Fibroblast of villous mesenchyme (primary cell): ENCODE measurements around the gene CPNE8. TPM values are rescaled to one million over a fixed set of nuclear protein-coding genes. Genes with fewer than 3 reads are reported as not detected.

Source experiments
- DNase-seq: peaks from one replicate; pipeline ENCODE4 v3.0.0-alpha.2; 2010; ENCODE audit warnings: low read depth
- H3K4me3 ChIP-seq: 2 replicates; pipeline ENCODE4 v1.5.1; 2011; ENCODE audit warnings: low read depth, mild to moderate bottlenecking, low read length
- CTCF ChIP-seq: IDR thresholded peaks from 2 replicates; pipeline ENCODE4 v1.5.1; 2012; ENCODE audit warnings: low read depth, mild to moderate bottlenecking, low read length; ENCODE audit not compliant: insufficient read depth
- total RNA-seq: library from RNA; depleted of rRNA; stranded (reverse); fragments of >200 nt; gene quantifications from 2 replicates; pipeline ENCODE4 v1.2.3, GENCODE V29; 2012

The CPNE8 gene
- total RNA-seq, 1 donor = 21.2 TPM

GRCh38 chr12:38776647-38777046, 128.7 kb downstream of the CPNE8 start:
- no peak overlapping the region for H3K4me3 ChIP-seq
- no peak for TF ChIP-seq CTCF
- peak; percentile 5 for DNase-seq

- TF ChIP-seq CTCF = no peak
- no peak for DNase-seq
- no peak overlapping the region for H3K4me3 ChIP-seq
Measured at GRCh38 chr12:38775457-38775856, 129.9 kb downstream of the CPNE8 start.

GRCh38 chr12:38772437-38772836, 133.0 kb downstream of the CPNE8 start:
- TF ChIP-seq CTCF = no peak
- H3K4me3 ChIP-seq = no peak overlapping the region
- no peak for DNase-seq

GRCh38 chr12:38771871-38772270, 133.5 kb downstream of the CPNE8 start:
- DNase-seq = peak; percentile 38
- no peak overlapping the region for H3K4me3 ChIP-seq
- TF ChIP-seq CTCF = no peak

- DNase-seq = no peak
- no peak overlapping the region for H3K4me3 ChIP-seq
- no peak for TF ChIP-seq CTCF
Measured at GRCh38 chr12:38761636-38762342, 143.6 kb downstream of the CPNE8 start.

GRCh38 chr12:38761111-38761510, 144.3 kb downstream of the CPNE8 start:
- TF ChIP-seq CTCF = no peak
- DNase-seq = no peak
- H3K4me3 ChIP-seq = no peak overlapping the region

- TF ChIP-seq CTCF = no peak
- no peak overlapping the region for H3K4me3 ChIP-seq
- no peak for DNase-seq
Measured at GRCh38 chr12:38759621-38760020, 145.8 kb downstream of the CPNE8 start.
